DMS114 treated with DMSO at 0.1 percent for 48 hours (cell line): Measurements from ENCODE around the gene OGFOD3.
"Not testable (repeated sequence)": the region's sequence is repeated elsewhere in the genome, so short reads cannot be mapped to it uniquely, and the experiment has no call there.

Source experiments
- DNase-seq: peaks from one replicate; lab custom pipeline; 2025; ENCODE audit not compliant: unreplicated experiment; lab: John Stamatoyannopoulos, UW

The OGFOD3 gene

DNA sequence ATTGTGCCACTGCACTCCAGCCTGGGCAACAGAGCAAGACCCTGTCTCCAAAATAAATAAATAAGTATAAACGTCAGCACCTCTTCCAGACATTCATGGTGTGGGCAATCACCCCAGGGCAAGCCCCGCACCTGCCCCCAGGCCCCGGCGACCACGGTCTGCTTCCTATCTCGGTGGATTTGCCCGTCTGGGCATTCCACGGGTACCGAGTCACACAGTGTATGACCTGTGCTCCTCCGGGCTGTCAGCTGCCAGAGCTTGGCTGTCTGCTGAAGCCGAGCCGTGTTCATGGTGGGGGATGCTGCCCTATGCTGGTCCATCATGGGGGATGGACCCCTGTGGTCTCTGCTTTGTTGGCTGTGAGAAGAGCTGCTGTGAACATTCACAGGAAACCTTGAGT is 16.7 kb upstream of the OGFOD3 start:
- DNase-seq = no peak

DNA sequence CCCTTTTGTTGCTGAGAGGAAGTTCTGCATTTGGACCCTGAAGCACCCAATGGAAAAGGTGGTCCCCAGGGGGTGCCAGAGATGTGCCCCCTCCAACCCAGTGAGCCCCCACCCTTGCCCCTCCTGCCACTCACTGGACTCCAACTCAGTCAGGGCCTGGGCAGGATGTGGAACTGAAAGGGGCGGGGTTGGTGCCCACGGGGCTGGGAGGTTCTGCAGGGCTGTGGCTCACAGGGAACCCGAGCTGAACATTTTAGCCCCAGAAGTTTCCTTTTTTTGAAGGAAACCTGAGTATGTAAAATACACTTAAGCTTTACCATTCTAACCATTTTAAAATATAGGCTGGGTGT is 15.8 kb upstream of the OGFOD3 start:
- DNase-seq = no peak

- no peak for DNase-seq
Observed at GRCh38 chr17:82433560-82434215, 15.3 kb upstream of the OGFOD3 start.

- no peak for DNase-seq
Observed at GRCh38 chr17:82432017-82432416, 13.6 kb upstream of the OGFOD3 start.

DNA sequence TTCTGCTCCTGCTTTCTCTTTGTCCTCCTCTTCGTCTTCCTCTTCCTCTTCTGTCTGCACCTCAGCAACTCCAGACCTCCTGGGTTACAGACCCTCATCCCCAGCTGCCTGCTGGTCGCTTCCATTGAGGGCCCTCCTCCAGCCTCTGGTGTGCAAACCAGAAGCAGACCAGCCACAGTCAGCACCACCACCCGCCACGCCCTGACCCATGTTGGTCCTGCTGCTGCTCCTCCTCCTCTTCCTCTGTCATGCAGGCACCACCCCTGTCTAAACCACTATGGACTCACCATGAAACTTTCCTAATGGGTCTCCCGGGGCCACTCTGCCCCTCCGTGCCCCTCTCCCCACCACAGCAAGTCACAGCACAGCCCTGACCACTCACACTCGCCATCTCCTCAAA is 11.4 kb upstream of the OGFOD3 start:
- no peak for DNase-seq

- no peak for DNase-seq
Observed at GRCh38 chr17:82428546-82428945, 10.2 kb upstream of the OGFOD3 start.

- DNase-seq = no peak
Observed at GRCh38 chr17:82424863-82425159, 6.4 kb upstream of the OGFOD3 start.

- no peak for DNase-seq
Observed at GRCh38 chr17:82424001-82424862, 5.8 kb upstream of the OGFOD3 start.

DNA sequence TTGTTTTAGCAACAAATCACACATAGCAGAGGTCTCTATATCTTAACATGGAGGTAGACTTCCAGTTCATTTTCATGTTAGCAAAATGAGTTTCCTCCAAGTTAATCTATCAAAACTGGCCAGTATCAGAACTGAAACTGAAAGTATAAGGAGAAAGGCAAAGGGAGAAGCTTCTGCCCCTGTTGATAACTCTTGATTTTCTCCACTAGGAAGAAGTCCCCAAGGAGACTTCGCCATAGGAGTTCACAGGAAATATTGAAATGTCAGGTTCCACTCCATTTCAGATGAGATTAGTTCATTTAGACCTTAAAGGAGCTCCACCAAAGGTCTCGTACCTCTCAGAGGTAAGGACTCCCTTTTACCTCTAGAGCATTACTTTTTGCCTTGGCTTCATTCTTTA is 1.2 kb upstream of the OGFOD3 start:
- no peak for DNase-seq

DNA sequence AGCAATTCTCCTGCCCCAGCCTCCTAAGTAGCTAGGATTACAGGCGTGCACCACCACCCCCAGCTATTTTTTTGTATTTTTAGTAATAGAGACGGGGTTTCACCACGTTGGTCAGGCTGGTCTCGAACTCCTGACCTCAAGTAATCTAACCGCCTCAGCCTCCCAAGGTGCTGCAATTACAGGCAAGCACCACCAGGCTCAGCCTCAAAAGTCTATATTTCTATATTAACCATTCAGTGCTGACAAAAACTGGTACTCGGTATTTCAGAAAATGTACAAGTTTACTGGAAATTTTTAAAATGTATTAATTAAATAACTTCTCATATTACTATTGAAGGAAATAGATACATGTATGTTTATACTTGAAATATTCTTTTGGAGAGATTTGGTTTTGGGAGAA is 1.6 kb downstream of the OGFOD3 start:
- DNase-seq = no peak

GRCh38 chr17:82416264-82416663 is 2.1 kb downstream of the OGFOD3 start:
- no peak for DNase-seq

GRCh38 chr17:82415786-82416185 is 2.6 kb downstream of the OGFOD3 start:
- no peak for DNase-seq

- no peak for DNase-seq
Observed at GRCh38 chr17:82415336-82415735, 3.0 kb downstream of the OGFOD3 start.

GRCh38 chr17:82414548-82415281 is 3.7 kb downstream of the OGFOD3 start:
- DNase-seq = peak; percentile 31

DNA sequence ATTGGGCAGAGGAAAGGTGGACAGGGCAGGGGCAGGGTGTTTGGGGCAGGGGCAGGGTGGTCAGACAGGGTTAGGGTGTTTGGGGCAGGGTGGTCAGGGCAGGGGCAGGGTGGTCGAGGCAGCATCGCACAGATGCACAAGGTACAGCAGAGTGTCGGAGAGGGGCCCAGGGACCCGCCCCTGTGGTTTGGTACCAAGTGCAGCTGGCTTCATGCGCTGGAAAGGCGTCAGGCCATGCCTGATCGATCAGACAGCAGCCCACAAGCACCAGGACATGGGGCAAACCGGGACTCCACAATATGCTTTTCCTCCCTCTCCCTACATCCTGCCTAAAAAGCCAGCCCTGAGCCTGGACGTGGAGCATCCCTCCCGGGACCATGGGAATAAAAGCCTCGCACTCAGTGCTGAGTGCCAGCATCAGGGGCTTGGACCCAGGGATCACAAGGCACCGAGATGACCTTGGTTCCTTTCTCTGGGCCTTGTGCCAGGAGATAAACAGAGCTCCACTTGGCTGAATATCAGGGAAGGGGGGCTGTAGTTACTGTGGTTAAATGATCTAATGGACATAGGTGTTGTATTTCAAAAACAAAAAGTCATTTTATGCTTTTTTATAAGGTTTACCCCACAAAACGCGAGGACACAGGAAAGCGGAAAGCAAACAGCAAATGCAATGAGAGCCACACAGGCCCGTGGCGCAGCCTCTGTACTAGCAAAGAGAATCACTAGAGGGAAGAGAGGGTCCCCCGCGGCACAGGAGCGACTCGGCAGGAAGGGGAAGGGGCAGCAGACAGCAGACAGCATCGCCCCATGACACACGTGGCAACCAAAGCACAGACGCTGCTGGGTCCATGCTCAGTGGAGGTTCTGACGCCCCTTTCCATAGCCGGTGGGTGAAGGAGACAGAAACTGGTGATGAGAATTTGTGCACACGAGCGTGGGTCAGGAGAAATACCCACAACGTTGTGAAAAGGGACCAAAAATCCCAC is 5.6 kb downstream of the OGFOD3 start:
- no peak for DNase-seq

GRCh38 chr17:82412081-82412480 is 6.3 kb downstream of the OGFOD3 start:
- DNase-seq = not testable (repeated sequence)

DNA sequence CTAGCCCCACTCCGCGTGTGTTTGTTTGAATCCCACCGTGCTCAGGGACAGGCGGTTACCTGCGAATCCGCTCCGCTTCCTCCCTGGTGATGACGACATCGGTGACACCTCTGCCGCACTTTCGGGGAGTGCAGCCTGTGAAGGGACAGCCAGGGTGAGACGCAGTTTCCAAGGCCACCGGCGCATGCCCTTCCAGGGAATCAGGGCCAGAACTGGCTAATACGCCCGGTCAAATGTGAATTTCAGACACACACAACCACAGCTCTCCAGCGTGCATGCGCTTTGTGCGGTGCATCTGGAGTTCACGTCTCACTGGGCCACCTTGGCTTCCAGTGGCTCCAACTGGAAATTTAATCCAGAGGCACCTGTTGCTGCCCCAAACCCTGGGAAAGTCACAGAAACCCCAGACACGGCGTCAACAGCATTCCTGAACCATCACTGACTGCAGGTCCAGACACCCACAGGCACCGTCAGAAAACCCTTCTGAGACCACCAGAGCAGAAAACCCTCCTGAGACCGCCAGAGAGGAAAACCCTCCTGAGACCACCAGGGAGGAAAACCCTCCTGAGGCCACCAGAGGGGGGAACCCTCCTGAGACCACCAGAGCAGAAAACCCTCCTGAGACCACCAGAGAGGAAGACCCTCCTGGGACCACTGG is 6.9 kb downstream of the OGFOD3 start:
- DNase-seq = no peak

GRCh38 chr17:82410014-82410716 is 8.2 kb downstream of the OGFOD3 start:
- no peak for DNase-seq

DNA sequence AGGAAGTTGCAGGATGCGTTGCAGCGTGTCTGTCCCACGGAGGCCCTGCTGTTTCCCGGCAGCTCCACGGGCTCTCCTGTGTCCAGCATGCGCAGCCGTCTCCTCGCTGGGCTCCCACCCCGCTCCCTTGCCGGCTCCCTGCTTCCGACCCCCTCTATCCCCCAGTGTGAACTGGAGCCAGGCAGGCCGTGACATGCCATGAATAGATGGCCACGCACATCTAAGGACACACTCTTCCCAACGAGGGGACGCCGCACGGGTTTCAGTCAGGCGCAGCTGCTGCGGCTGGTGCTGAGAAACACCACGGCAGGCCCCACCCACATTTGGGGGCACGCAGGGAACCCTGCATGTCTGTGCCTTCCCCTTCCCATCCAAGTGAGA is 9.5 kb downstream of the OGFOD3 start:
- DNase-seq = no peak
